Right renal pelvis (tissue), 4 donors: ENCODE results near the gene MYO19. TPM values are rescaled to one million over a fixed set of nuclear protein-coding genes. Genes with fewer than 3 reads are reported as not detected.
"Not testable (repeated sequence)": the region's sequence is repeated elsewhere in the genome, so short reads cannot be mapped to it uniquely, and the experiment has no call there.

ENCODE experiments used
- DNase-seq, 4 donors: peaks; one replicate each; pipeline ENCODE4 v3.0.0-alpha.2; 2013; ENCODE audit warnings: low read depth in 4 of 4, low spot score in 3 of 4, missing footprints in 1 of 4
- polyA plus RNA-seq, 4 donors: library from polyadenylated mRNA; unstranded; fragments of 120-200 nt; gene quantifications; one replicate each; pipeline ENCODE4 v1.2.1, GENCODE V29; 2013; ENCODE audit not compliant: insufficient read length in 4 of 4

Gene MYO19
- polyA plus RNA-seq, 4 donors, result 37.1 to 44.2 (median 41.1) TPM

GRCh38 chr17:36532435-36532975, 2.2 kb downstream of the MYO19 start:
- no peak for DNase-seq

GRCh38 chr17:36529121-36529520, 5.5 kb downstream of the MYO19 start:
- DNase-seq, result no peak

GRCh38 chr17:36527621-36528250, 6.9 kb downstream of the MYO19 start:
- DNase-seq, result no peak

- DNase-seq, result no peak
Observed at GRCh38 chr17:36525888-36526287, 8.8 kb downstream of the MYO19 start.

DNA sequence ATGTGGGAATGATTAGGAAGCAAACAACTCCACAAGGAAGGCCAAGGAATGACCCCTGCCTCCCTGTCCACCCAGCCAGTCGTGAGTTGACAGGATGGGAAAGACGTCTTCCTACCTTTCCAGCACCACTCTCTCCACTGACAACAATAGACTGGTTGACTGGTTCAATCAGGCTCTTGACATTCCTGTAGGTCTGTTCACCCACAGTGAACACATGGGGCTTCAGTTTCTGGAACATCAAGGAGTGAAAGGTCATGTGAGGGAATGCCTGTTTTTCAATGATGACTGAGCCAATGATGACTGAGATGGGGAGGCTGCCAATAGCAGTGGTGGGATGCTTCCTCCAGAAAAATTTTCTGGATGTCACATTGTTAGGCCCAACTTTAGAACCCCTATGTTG, 9.6 kb downstream of the MYO19 start:
- no peak for DNase-seq

DNA sequence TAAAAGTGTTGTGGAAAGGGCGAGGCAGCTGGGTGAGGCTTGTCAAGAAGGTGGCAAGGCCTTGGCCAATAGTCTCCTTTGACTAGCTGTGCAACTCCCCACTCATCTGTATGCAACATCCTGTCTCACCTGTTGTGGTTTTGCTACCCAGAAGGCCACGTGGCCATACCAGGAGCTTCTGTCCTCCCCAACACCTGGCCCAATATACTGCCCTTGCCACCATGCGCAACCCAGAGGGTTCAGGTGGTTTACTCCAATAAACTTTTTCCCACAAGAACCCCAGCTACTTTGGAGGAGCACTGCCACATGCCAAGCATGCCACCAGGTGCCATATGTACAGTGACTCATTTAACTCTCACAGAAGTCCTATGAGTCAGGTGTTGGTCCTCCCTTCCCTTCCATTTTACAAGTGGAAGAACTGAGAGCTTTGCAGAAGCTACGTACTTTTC, 10.2 kb downstream of the MYO19 start:
- no peak for DNase-seq

- DNase-seq, result no peak
Observed at GRCh38 chr17:36523113-36523512, 11.6 kb downstream of the MYO19 start.

- no peak for DNase-seq
Observed at GRCh38 chr17:36515837-36516236, 18.8 kb downstream of the MYO19 start.

GRCh38 chr17:36514856-36515255, 19.8 kb downstream of the MYO19 start:
- DNase-seq, result no peak

GRCh38 chr17:36512641-36513040, 22.0 kb downstream of the MYO19 start:
- DNase-seq, result no peak

GRCh38 chr17:36511216-36511615, 23.5 kb downstream of the MYO19 start:
- no peak for DNase-seq

- DNase-seq, result no peak
Observed at GRCh38 chr17:36510636-36511035, 24.0 kb downstream of the MYO19 start.

GRCh38 chr17:36509272-36509985, 25.2 kb downstream of the MYO19 start:
- no peak for DNase-seq

- DNase-seq, result not testable (repeated sequence)
Observed at GRCh38 chr17:36508439-36508838, 26.2 kb downstream of the MYO19 start.

GRCh38 chr17:36507266-36507665, 27.4 kb downstream of the MYO19 start:
- no peak for DNase-seq

DNA sequence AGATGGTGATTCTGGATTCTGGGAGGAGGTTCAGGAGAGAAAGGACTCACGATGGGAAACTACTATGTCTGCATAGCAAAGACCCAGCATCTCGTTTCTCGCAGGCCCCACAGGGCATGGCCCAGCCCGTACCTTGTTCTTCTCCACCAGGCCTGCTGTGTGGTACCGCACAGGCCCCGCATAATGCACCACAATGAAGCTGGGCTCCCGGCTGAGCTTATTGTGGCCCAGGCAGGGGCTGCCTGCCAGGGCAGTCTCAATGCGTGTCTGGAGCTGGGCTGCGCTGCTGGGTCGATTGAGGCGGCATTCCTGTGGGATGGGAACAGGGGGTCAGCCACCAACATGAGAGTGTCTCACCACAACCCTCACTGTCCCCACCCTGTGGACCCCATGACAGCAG, 27.8 kb downstream of the MYO19 start:
- DNase-seq, result no peak

- DNase-seq, result no peak
Observed at GRCh38 chr17:36506249-36506826, 28.3 kb downstream of the MYO19 start.

DNA sequence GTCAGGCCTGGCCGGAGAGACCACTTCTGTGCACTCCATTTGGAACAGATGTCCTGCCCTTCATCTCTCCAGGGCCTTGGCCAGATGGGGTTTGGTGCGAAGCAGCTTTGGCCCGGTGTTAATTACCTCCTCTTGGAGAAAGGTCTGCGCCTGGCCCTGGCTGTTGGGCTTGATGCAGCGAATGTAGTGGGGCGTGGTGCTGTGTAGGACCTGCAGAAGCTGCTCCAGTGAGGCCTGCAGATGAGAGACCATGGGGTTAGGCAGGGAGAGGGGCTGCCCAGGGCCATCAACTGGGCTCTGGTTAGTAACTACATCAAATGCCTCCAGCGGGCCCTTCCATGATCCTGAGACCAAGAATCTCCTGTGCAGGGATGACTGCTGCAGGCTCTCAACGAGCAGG, 29.5 kb downstream of the MYO19 start:
- DNase-seq, result no peak

DNA sequence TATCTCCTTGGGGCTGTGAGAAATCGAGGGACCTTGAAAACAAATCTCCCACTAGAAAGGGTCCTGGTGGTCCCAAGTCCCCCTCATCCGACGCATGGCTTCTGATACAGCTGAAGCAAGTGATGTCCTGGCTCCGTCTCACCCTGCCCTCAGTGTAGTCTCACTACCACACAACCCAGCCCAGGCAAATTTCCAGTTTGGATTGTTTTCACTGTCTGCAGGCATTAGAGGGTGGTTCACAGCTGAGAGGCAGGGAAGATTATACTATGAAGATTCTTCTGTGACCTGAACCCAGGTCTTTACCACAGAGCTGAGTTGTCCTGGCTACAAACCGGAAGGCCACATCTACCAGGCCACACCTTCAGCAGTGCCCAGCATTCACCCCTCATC, 30.5 kb downstream of the MYO19 start:
- no peak for DNase-seq

DNA sequence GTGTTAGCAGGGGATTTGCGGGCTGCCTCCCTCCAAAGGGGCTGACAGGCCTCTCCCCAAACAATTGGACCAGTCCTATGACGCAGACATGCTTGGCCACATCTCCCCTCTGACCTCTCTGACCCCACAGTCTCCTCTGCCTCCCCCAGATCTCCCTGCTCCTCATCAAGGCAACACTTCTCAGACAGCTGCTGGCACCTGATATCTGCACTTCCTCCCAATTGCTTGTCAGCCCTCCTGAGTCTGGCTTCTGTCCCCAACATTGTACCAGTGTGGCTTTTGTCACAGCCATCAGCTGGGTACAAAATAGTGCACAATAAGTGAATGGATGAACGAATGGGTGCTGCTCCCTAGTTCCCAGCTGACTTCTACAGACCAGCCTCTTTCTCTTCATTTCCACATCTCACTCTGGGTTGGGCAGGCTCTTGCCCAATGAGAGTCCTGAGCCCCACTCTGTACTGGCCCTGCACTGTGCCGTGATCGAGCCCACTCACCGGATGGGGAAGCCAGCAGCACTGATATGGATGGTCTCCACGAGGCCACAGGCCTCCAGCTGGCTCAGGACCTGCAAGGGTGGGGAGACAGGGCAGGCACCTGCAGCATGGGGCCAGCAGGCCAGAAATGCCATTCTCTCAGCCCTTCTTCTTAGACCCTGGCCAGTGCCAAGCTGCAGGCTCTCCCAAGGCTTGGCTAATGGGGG, 31.1 kb downstream of the MYO19 start:
- no peak for DNase-seq

DNA sequence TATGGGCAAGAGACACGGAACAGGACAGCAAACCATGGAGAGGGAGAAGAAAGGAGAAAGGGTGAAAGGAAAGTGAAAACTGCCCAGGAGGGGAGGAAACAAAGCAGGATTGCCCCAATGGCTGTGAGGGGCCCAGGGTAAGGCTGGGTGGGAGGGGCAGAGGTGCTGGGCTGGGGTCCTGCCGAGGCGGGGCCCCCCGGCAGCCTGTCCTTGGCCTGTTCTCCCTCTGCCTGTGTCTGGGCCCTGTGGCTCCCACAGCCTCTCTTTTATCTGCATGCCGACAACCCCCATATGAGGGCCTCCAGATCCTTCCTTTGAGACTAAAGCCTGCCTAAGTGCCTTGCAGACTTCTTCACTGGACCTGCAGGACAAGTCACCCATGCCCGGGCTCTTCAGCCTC, 32.7 kb downstream of the MYO19 start:
- no peak for DNase-seq
